ENCODE data around the gene GCNT1.

The GCNT1 gene

DNA sequence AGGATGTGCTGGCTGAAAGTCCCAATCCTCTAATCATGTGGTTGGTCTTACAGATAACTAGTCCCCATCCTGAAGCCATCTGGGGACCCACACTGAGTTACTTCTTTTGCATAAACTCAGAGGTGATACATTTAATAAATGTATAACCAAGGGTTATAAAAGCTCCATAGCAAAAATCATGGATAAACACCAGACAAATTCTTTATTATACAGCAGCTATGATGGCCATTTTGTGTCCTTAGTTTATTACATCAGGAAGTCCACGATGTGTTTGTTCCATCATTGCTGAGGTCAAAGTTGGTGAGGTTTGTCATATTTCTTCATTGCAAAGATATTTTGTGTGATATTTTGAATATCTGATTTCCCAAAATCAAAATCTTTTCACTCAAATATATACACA lies 80.2 kb downstream of the GCNT1 start:
- Histone ChIP-seq H3K9me3 (ENCODE audit: control insufficient read depth, low read length) (no peaks in the 10 kb centered on the region), H3K4me3 (ENCODE audit: low read length) (no peak overlapping the region), H3K9ac (ENCODE audit: low read length) (no peak overlapping the region), H3K36me3 (ENCODE audit: control insufficient read depth, insufficient read depth, low read length, severe bottlenecking) (no peaks in the 10 kb centered on the region), H3K27me3 (replicated peaks; ENCODE audit: control insufficient read depth, insufficient read depth, low read length) (no peaks in the 10 kb centered on the region), H3K4me1 (ENCODE audit: control insufficient read depth, insufficient read depth, low read length) (peaks cover 2% of the 10 kb centered on the region)
- no peak for DNase-seq (ENCODE audit: low read depth)

DNA sequence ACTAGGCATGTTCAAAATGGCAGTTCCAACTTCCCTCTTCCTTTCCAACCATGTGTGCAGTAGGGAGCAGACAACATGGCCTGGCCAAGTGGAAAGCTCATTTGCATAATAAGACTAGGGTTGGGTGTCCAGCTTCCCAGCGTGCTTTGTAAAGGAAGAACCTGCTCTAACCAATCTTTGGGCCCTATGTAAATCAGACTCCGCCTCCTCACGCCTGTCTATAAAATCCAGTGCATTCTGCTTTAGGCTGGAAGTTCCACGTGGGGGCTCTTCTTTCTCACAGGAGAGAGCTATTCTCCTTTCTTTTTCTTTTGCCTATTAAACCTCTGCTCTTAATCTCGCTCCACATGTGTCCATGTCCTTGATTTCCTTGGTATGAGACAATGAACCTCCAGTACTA lies 83.4 kb downstream of the GCNT1 start:
- Histone ChIP-seq H3K36me3 (ENCODE audit: control insufficient read depth, insufficient read depth, low read length, severe bottlenecking) (no peaks in the 10 kb centered on the region), H3K4me1 (ENCODE audit: control insufficient read depth, insufficient read depth, low read length) (no peaks in the 10 kb centered on the region), H3K9ac (ENCODE audit: low read length) (no peak overlapping the region), H3K27me3 (replicated peaks; ENCODE audit: control insufficient read depth, insufficient read depth, low read length) (no peaks in the 10 kb centered on the region), H3K9me3 (ENCODE audit: control insufficient read depth, low read length) (no peaks in the 10 kb centered on the region), H3K4me3 (ENCODE audit: low read length) (no peak overlapping the region)
- DNase-seq (ENCODE audit: low read depth) = no peak

DNA sequence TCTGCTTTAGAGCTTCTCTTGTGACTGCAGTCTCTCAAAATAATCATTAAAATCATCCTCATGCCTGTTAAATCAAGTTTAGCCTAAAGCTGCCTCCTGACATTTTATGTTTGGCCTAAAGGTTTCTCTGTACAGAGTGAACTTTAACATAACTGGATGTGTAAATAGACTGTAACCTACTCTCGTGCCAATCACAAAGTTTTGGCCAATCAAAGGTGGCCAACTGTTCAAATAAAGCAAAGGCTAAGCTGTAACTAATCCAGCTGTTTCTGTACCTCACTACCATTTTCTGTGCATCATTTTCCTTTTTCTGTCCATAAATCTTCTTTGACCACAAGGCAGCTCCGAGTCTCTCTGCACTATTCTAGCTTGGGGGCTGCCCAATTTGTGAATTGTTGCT lies 86.2 kb downstream of the GCNT1 start:
- Histone ChIP-seq H3K4me3 (ENCODE audit: low read length) (no peak overlapping the region), H3K9me3 (ENCODE audit: control insufficient read depth, low read length) (no peaks in the 10 kb centered on the region), H3K36me3 (ENCODE audit: control insufficient read depth, insufficient read depth, low read length, severe bottlenecking) (no peaks in the 10 kb centered on the region), H3K4me1 (ENCODE audit: control insufficient read depth, insufficient read depth, low read length) (no peaks in the 10 kb centered on the region), H3K27me3 (replicated peaks; ENCODE audit: control insufficient read depth, insufficient read depth, low read length) (peaks cover 3% of the 10 kb centered on the region), H3K9ac (ENCODE audit: low read length) (no peak overlapping the region)
- DNase-seq (ENCODE audit: low read depth) = no peak

DNA sequence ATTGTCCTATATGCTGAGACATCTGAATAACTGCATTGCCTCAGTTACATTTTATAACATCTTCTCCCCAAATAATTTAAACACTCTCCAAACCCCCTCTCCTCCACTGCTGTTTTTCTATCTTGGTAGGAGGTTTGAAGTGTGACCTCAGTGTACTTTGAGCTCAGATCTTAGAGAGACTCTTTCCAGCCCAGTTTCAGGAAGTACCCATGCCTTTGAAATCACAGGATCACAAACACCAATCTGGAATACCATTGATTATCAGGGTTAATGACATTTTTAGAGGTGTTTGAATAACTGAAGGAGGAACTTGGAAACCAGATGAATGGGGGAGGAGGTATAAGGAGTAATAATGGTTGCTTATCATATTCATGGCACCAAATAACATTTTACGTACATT lies 93.2 kb downstream of the GCNT1 start:
- Histone ChIP-seq H3K27me3 (replicated peaks; ENCODE audit: control insufficient read depth, insufficient read depth, low read length) (peaks cover 3% of the 10 kb centered on the region), H3K9me3 (ENCODE audit: control insufficient read depth, low read length) (no peaks in the 10 kb centered on the region), H3K9ac (ENCODE audit: low read length) (no peak overlapping the region), H3K4me1 (ENCODE audit: control insufficient read depth, insufficient read depth, low read length) (peaks cover under 1% of the 10 kb centered on the region), H3K4me3 (ENCODE audit: low read length) (no peak overlapping the region), H3K36me3 (ENCODE audit: control insufficient read depth, insufficient read depth, low read length, severe bottlenecking) (no peaks in the 10 kb centered on the region)
- no peak for DNase-seq (ENCODE audit: low read depth)

DNA sequence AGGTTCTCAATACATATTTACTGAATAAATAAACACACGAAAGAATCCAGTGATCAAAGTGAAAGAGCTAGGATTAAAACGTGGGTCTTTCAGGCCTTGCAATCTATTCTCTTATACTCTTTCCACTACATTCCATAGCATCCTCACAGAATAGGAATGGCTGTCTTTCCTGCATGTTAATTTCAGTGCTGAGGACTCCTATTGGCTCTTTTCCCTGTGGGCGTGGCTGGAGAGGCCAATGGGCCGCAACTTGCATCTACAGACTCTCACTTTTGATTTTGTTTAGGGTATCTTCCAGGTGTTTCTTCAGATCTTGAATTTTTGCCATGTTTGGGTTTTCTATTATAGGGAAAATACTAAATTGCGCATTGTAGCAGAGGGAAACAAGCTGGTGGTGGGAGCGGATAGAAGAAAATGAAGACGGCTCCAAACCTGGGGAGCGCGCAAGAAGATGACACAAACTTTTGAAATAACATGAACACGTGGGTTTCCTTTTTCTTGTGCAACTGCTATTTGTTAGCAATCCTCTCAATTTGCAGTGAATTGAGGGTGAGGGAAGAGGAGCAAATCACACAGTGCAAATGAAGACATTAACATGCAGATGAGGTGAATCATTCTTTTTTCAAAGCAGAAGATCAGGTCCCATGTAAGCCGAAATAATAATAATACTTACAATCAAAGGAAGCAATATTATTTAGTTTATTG lies 93.9 kb downstream of the GCNT1 start:
- no peak overlapping the region for H3K9ac ChIP-seq (ENCODE audit: low read length)
- H3K4me3 ChIP-seq (ENCODE audit: low read length) = no peak overlapping the region
- DNase-seq (ENCODE audit: low read depth) = no peak
- H3K36me3 ChIP-seq (ENCODE audit: control insufficient read depth, insufficient read depth, low read length, severe bottlenecking) = no peaks in the 10 kb centered on the region
- H3K9me3 ChIP-seq (ENCODE audit: control insufficient read depth, low read length) = no peaks in the 10 kb centered on the region
- H3K27me3 ChIP-seq (replicated peaks; ENCODE audit: control insufficient read depth, insufficient read depth, low read length) = peaks cover 3% of the 10 kb centered on the region
- H3K4me1 ChIP-seq (ENCODE audit: control insufficient read depth, insufficient read depth, low read length) = peaks cover 7% of the 10 kb centered on the region

DNA sequence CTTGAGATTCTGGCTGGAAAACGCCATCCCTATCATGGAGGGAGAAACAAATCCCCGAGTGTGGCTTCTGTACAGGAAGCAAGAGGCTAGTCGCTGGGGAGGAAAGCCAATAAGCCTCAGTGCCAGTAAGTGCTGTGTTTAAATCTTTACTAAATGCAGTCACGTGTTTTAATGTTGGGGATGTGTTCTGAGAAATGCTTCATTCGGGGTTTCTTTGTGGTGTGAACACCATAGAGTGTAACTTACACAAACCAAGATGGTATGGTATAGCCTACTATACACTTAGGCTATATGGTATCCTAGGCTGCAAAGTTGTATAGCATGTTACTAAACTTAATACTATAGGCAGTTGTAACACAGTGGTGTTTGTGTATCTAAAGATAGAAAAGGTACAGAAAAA lies 94.7 kb downstream of the GCNT1 start:
- H3K27me3 ChIP-seq (replicated peaks; ENCODE audit: control insufficient read depth, insufficient read depth, low read length) = peaks cover 3% of the 10 kb centered on the region
- no peak overlapping the region for H3K4me3 ChIP-seq (ENCODE audit: low read length)
- no peak overlapping the region for H3K9ac ChIP-seq (ENCODE audit: low read length)
- no peaks in the 10 kb centered on the region for H3K36me3 ChIP-seq (ENCODE audit: control insufficient read depth, insufficient read depth, low read length, severe bottlenecking)
- no peak for DNase-seq (ENCODE audit: low read depth)
- peaks cover 14% of the 10 kb centered on the region for H3K4me1 ChIP-seq (ENCODE audit: control insufficient read depth, insufficient read depth, low read length)
- no peaks in the 10 kb centered on the region for H3K9me3 ChIP-seq (ENCODE audit: control insufficient read depth, low read length)

Data from adipocyte (in vitro differentiated cells).